Upper lobe of right lung (tissue), 1 donor: ENCODE data around the gene ODAPH. TPM values are rescaled to one million over a fixed set of nuclear protein-coding genes. Genes with fewer than 3 reads are reported as not detected.

Experiments
- total RNA-seq: library from RNA; stranded (reverse); fragmentation: NEBNext Ultra II Directional; extraction: Animal tissue kit (Norgen Biotek cat#: 25700); gene quantifications from one replicate; pipeline ENCODE4 v1.2.1, GENCODE V29; 2021
- donor health status: DM: no; HTN: yes; CAD: no; lungs with severe emphysema.

Gene ODAPH
- total RNA-seq, 1 donor from 2014 or later = not detected

Other genes with a start within 250 kb of the ODAPH start
- 30.2 TPM for gene RCHY1, start 41.7 kb upstream of the ODAPH start, total RNA-seq
- gene THAP6, start 41.6 kb upstream of the ODAPH start, total RNA-seq = 23.5 TPM
- 20.6 TPM for gene CDKL2, start 74.5 kb downstream of the ODAPH start, total RNA-seq
- gene G3BP2, start 117.3 kb downstream of the ODAPH start, total RNA-seq = 102 TPM
- gene USO1, start 168.5 kb downstream of the ODAPH start, total RNA-seq = 64.2 TPM